H1 (cell line): ENCODE measurements around the gene NDUFB4. TPM values are rescaled to one million over a fixed set of nuclear protein-coding genes. Genes with fewer than 3 reads are reported as not detected.

Experiments
- CTCF ChIA-PET: fragments of 300-600 bp; sonication (Branson Sonifier 250); formaldehyde crosslinking; loops from one replicate; lab custom pipeline; 2021; ENCODE audit not compliant: partially characterized antibody; lab: Charles Lee
- POLR2A ChIA-PET: fragments of 300-600 bp; sonication (Branson Sonifier 250); formaldehyde crosslinking; loops from one replicate; lab custom pipeline; 2021; ENCODE audit warnings: inconsistent platforms; ENCODE audit not compliant: partially characterized antibody; lab: Charles Lee
- DNase-seq, 2 experiments: peaks; one replicate each; pipeline versions ENCODE4 v3.0.0 to v3.0.0-alpha.2; 2010 to 2022; ENCODE audit warnings: low spot score in 2 of 2, low read depth in 1 of 2, mixed read lengths in 1 of 2
- FAIRE-seq: peaks from 2 replicates; lab custom pipeline; 2011; peaks lifted over from hg19 to GRCh38; lab: Jason Lieb, UNC
- H2AFZ ChIP-seq: 2 replicates; pipeline ENCODE4 v1.8.1; 2012; ENCODE audit warnings: low read length, inconsistent platforms
- H2AK5ac ChIP-seq: 2 replicates; pipeline ENCODE4 v1.6.1; 2013; ENCODE audit warnings: low read depth, low read length
- H2BK120ac ChIP-seq: replicated peaks from 2 replicates; pipeline ENCODE3; 2013; ENCODE audit warnings: low read depth, low read length, inconsistent platforms
- H2BK12ac ChIP-seq: 2 replicates; pipeline ENCODE4 v1.6.1; 2013; ENCODE audit warnings: low read depth, low read length
- H2BK15ac ChIP-seq: 2 replicates; pipeline ENCODE4 v1.6.1; 2013; ENCODE audit warnings: low read length
- H2BK20ac ChIP-seq: 2 replicates; pipeline ENCODE4 v1.6.1; 2013; ENCODE audit warnings: low read length
- H2BK5ac ChIP-seq: 2 replicates; pipeline ENCODE4 v1.6.1; 2013; ENCODE audit warnings: low read depth, low read length
- H3K14ac ChIP-seq: 2 replicates; pipeline ENCODE4 v1.6.1; 2013; ENCODE audit warnings: inconsistent platforms; ENCODE audit not compliant: insufficient read length
- H3K18ac ChIP-seq: 2 replicates; pipeline ENCODE4 v1.6.1; 2013; ENCODE audit warnings: low read length; ENCODE audit errors: extremely low read depth
- H3K23ac ChIP-seq: 2 replicates; pipeline ENCODE4 v1.6.1; 2013; ENCODE audit warnings: inconsistent platforms; ENCODE audit not compliant: insufficient read length
- H3K23me2 ChIP-seq: 2 replicates; pipeline ENCODE4 v1.6.1; 2013; ENCODE audit warnings: low read depth, low read length
- H3K27ac ChIP-seq: 2 replicates; pipeline ENCODE4 v1.6.1; 2011; ENCODE audit warnings: low read depth, low read length, inconsistent platforms
- H3K27me3 ChIP-seq, 4 experiments: replicated peaks in 1 of 4; 1 replicate in 1 of 4; 2 replicates in 3 of 4; pipeline versions ENCODE4 v1.6.1 to v1.8.1; 2011 to 2013; ENCODE audit warnings: low read length in 3 of 4, mild to moderate bottlenecking in 3 of 4, inconsistent platforms in 2 of 4, mixed read lengths in 2 of 4, moderate library complexity in 1 of 4; ENCODE audit not compliant: control insufficient read depth in 3 of 4, insufficient read depth in 3 of 4; ENCODE audit errors: extremely low read depth in 1 of 4
- H3K36me3 ChIP-seq, 4 experiments: 2 replicates each; pipeline versions ENCODE4 v1.6.1 to v1.8.1; 2011 to 2013; ENCODE audit warnings: mild to moderate bottlenecking in 4 of 4, low read length in 3 of 4, moderate library complexity in 2 of 4, control low read depth in 1 of 4, inconsistent platforms in 1 of 4; ENCODE audit not compliant: insufficient read depth in 4 of 4, control insufficient read depth in 2 of 4
- H3K4ac ChIP-seq: replicated peaks from 2 replicates; pipeline ENCODE3; 2013; ENCODE audit warnings: low read length, low read depth, mixed read lengths, inconsistent platforms; ENCODE audit not compliant: insufficient read length
- H3K4me1 ChIP-seq, 4 experiments: replicated peaks in 1 of 4; 1 replicate in 1 of 4; 2 replicates in 3 of 4; pipeline versions ENCODE4 v1.6.1 to v1.8.1; 2011 to 2013; ENCODE audit warnings: low read length in 3 of 4, inconsistent platforms in 2 of 4, mixed read lengths in 1 of 4; ENCODE audit not compliant: insufficient read depth in 4 of 4, control insufficient read depth in 3 of 4
- H3K4me2 ChIP-seq, 2 experiments: 2 replicates each; pipeline versions ENCODE4 v1.6.1 to v1.8.1; 2011 to 2013; ENCODE audit warnings: low read depth in 2 of 2, low read length in 2 of 2, control low read depth in 1 of 2, inconsistent platforms in 1 of 2, mild to moderate bottlenecking in 1 of 2; ENCODE audit not compliant: insufficient read depth in 1 of 2
- H3K4me3 ChIP-seq, 4 experiments: fragments of 200-600, 300-600 bp in 1 of 4; sonication (generic), shearing (Covaris generic), sonication (Bioruptor Twin) in 1 of 4; 2 replicates each; pipeline versions ENCODE4 v1.5.1 to v1.8.1; 2011 to 2016; ENCODE audit warnings: low read length in 4 of 4, low read depth in 3 of 4, control low read depth in 2 of 4, inconsistent platforms in 2 of 4, mild to moderate bottlenecking in 2 of 4, mixed read lengths in 1 of 4, moderate library complexity in 1 of 4; ENCODE audit not compliant: insufficient read depth in 2 of 4; ENCODE audit errors: extremely low read depth in 1 of 4
- H3K56ac ChIP-seq: replicated peaks from 2 replicates; pipeline ENCODE3; 2013; ENCODE audit warnings: low read depth, mild to moderate bottlenecking, mixed read lengths, low read length, inconsistent platforms; ENCODE audit not compliant: insufficient read length
- H3K79me1 ChIP-seq: 2 replicates; pipeline ENCODE4 v1.6.1; 2013; ENCODE audit warnings: low read depth, low read length, control low read depth
- H3K79me2 ChIP-seq, 2 experiments: 2 replicates each; pipeline versions ENCODE4 v1.6.1 to v1.8.1; 2012 to 2013; ENCODE audit warnings: low read length in 2 of 2, mild to moderate bottlenecking in 2 of 2, inconsistent platforms in 1 of 2; ENCODE audit not compliant: insufficient read depth in 2 of 2, control insufficient read depth in 1 of 2
- H3K9ac ChIP-seq, 4 experiments: replicated peaks in 1 of 4; 1 replicate in 1 of 4; 2 replicates in 3 of 4; pipeline versions ENCODE4 v1.6.1 to v1.8.1; 2011 to 2013; ENCODE audit warnings: low read depth in 3 of 4, low read length in 3 of 4, control low read depth in 2 of 4, mild to moderate bottlenecking in 2 of 4, moderate library complexity in 2 of 4, inconsistent platforms in 1 of 4; ENCODE audit errors: extremely low read depth in 1 of 4
- H3K9me3 ChIP-seq, 2 experiments: 2 replicates each; pipeline versions ENCODE4 v1.6.1 to v1.8.1; 2012 to 2013; ENCODE audit warnings: mild to moderate bottlenecking in 2 of 2, moderate library complexity in 2 of 2, control low read depth in 1 of 2, inconsistent platforms in 1 of 2, low read depth in 1 of 2, low read length in 1 of 2, mixed read lengths in 1 of 2; ENCODE audit not compliant: insufficient read depth in 2 of 2
- H4K20me1 ChIP-seq, 2 experiments: replicated peaks in 1 of 2; 2 replicates each; pipeline versions ENCODE3 to v1.8.1; 2011 to 2013; ENCODE audit warnings: inconsistent platforms in 2 of 2, low read length in 2 of 2, mild to moderate bottlenecking in 1 of 2; ENCODE audit not compliant: insufficient read depth in 2 of 2, control insufficient read depth in 1 of 2
- H4K5ac ChIP-seq: 2 replicates; pipeline ENCODE4 v1.6.1; 2013; ENCODE audit warnings: low read length, low read depth, mixed read lengths, inconsistent platforms; ENCODE audit not compliant: insufficient read length
- H4K8ac ChIP-seq: 2 replicates; pipeline ENCODE4 v1.8.0; 2013; ENCODE audit warnings: mild to moderate bottlenecking, moderate library complexity, low read length, inconsistent platforms; ENCODE audit not compliant: insufficient read depth; ENCODE audit errors: extremely low read depth
- H4K91ac ChIP-seq: replicated peaks from 2 replicates; pipeline ENCODE3; 2013; ENCODE audit warnings: low read length, mixed read lengths, inconsistent platforms; ENCODE audit not compliant: insufficient read length
- CBX5 ChIP-seq: fragments of 300-800, 300-1000 bp; sonication (generic); IDR thresholded peaks from 2 replicates; pipeline ENCODE4 v1.7.1; 2016; ENCODE audit warnings: antibody characterized with exemption, low read length, low read depth
- CREB1 ChIP-seq: IDR thresholded peaks from 2 replicates; pipeline ENCODE4 v1.6.1; 2012; ENCODE audit warnings: inconsistent platforms
- E2F6 ChIP-seq: IDR thresholded peaks from 2 replicates; pipeline ENCODE4 v1.6.1; 2012; ENCODE audit warnings: inconsistent platforms
- HDAC2 ChIP-seq, 2 experiments: fragments of 300-600 bp in 1 of 2; sonication (generic) in 1 of 2; IDR thresholded peaks; 2 replicates each; pipeline ENCODE4 v1.6.1; 2011 to 2012; ENCODE audit warnings: low read depth in 2 of 2, low read length in 2 of 2, mild to moderate bottlenecking in 2 of 2, moderate library complexity in 2 of 2, borderline replicate concordance in 1 of 2, inconsistent platforms in 1 of 2
- JUN ChIP-seq: IDR thresholded peaks from 2 replicates; pipeline ENCODE4 v1.6.1; 2011; ENCODE audit warnings: low read depth, mild to moderate bottlenecking, improper control_type of control experiment, low read length
- KDM5A ChIP-seq: fragments of 200-600 bp; IDR thresholded peaks from 2 replicates; pipeline ENCODE4 v1.7.1; 2012; ENCODE audit warnings: mild to moderate bottlenecking, low read length, inconsistent platforms, mixed read lengths
- RNF2 ChIP-seq: fragments of 200-900, 300-1000 bp; sonication (generic); IDR thresholded peaks from 2 replicates; pipeline ENCODE4 v1.7.1; 2016; ENCODE audit warnings: borderline replicate concordance, low read depth, mild to moderate bottlenecking, antibody characterized with exemption, low read length; ENCODE audit not compliant: poor library complexity, severe bottlenecking; ENCODE audit errors: missing control alignments
- SIN3A ChIP-seq, 2 experiments: IDR thresholded peaks in 1 of 2; conservative IDR thresholded peaks in 1 of 2; 2 replicates each; pipeline ENCODE4 v1.6.1; 2011 to 2012; ENCODE audit warnings: low read length in 2 of 2, improper control_type of control experiment in 1 of 2, low read depth in 1 of 2, mild to moderate bottlenecking in 1 of 2
- SRF ChIP-seq: IDR thresholded peaks from 2 replicates; pipeline ENCODE4 v1.6.1; 2011; ENCODE audit warnings: mild to moderate bottlenecking, low read depth, low read length, moderate library complexity
- WGBS, 2 experiments: shearing (Covaris generic) in 1 of 2; methylation state at CpG; one replicate each; pipeline versions ENCODE4 v1.1.6 to v1.1.7; 2013 to 2015; ENCODE audit warnings: low lambda C conversion rate in 2 of 2, mixed read lengths in 2 of 2, inconsistent platforms in 1 of 2, low coverage in 1 of 2, missing lambda C conversion rate in 1 of 2; ENCODE audit not compliant: insufficient replicate concordance in 2 of 2, insufficient coverage in 1 of 2, insufficient read length in 1 of 2; ENCODE audit errors: extremely low coverage in 1 of 2, missing lambda C conversion rate in 1 of 2; 5-methylcytosine and 5-hydroxymethylcytosine counted together
- polyA plus RNA-seq, 7 experiments: library from polyadenylated mRNA; depleted of rRNA in 3 of 7; stranded (reverse) in 5 of 7; unstranded in 2 of 7; fragments of >200 nt in 5 of 7; fragments of 200-250 nt in 2 of 7; gene quantifications; 1 replicate in 5 of 7; 2 replicates in 1 of 7; 4 replicates in 1 of 7; pipeline versions ENCODE4 v1.2.1 to v1.2.3, GENCODE V29; 2011 to 2013; ENCODE audit warnings: missing spikeins in 2 of 7, mixed read lengths in 2 of 7
- total RNA-seq: library from RNA; stranded (reverse); fragmentation: NEBNext Ultra II Directional; extraction: Animal tissue kit (Norgen Biotek cat#: 25700); gene quantifications from 2 replicates; pipeline ENCODE4 v1.2.1, GENCODE V29; 2021

Gene NDUFB4
- total and polyA plus RNA-seq, 2 of the 8 experiments (the other 6 are each of a cell fraction or from before 2014, with no cell fraction given) = 184 to 382 TPM

DNA sequence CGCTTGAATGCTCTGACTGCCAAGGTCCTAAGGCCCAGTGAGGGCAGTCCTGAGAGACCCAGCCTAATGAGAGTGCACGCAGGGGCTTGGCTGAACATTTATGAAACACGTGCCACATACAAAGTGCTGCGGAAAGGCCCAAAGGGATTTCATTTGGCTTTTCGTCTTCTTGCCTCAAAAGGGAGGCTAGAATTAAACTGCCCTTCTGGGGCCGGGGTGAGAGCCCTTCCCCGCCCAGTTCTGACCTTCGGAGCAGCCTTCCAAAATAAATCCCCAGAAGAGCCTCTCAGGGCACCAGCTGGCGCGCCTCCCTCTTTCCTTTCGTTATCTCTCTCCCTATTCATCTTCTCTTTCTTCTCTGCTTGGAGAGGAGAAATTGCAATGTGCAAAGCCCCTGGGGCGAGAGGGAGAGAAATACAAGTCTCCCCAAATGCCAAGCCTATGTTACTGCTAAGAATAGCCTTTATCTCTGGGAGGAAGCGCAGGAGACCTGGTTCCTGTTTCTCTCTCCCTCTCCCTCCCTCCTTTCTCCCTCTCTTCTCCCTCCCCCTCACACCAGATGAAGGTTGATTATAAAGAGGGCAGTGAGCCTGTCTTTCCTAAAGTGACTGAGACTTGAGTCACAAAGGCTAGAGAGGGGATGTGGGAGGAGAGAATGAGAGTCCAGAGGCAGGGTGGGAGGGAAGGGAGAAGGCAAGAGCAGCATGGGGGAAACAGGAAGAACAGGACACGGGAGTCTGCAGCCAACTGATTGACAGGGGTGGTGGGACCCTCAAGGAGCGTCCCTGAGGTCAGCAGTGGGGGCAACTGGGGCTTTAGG, 36.7 kb upstream of the NDUFB4 start:
- H2AK5ac ChIP-seq = no peak overlapping the region
- FAIRE-seq = no peak
- H3K27me3 ChIP-seq = peaks cover 0 to 3% (median 0%) of the 10 kb centered on the region in 4 experiments; a peak in 2 of 7 replicates
- peak overlapping the region; percentile 14 for H4K91ac ChIP-seq
- H3K27ac ChIP-seq = 0 out of 2 replicates have a peak overlapping the region, but pooled peaks have one; percentile 22
- peak overlapping the region; percentile 52; the same call in 1 of the 2 replicates for H3K18ac ChIP-seq
- H2BK120ac ChIP-seq = no peak overlapping the region
- no peaks in the 10 kb centered on the region for H3K9me3 ChIP-seq
- H4K8ac ChIP-seq = no peak overlapping the region
- H4K20me1 ChIP-seq = no peaks in the 10 kb centered on the region
- DNase-seq = peak in 1 of 2 experiments; percentile 76
- no peak overlapping the region for H3K4ac ChIP-seq
- H3K36me3 ChIP-seq = no peaks in the 10 kb centered on the region
- peak overlapping the region; percentile 34; the same call in 1 of the 2 replicates for H2BK15ac ChIP-seq
- H4K5ac ChIP-seq = no peak overlapping the region
- H3K23ac ChIP-seq = no peak overlapping the region
- H3K9ac ChIP-seq = peak overlapping the region in 3 of 4 experiments; percentile 12 to 60 (median 46); a peak in 5 of 7 replicates
- ChIA-PET CTCF (interaction anchor here (0.6 to 7.2 kb wide), 39 partner anchors 8 to 832 kb away, joined by 3 to 130 read pairs (median 4); partner anchors contain the start of gene NDUFB4), POLR2A (interaction anchor here (0.6 to 4.2 kb wide), 13 partner anchors 8 to 1076 kb away, joined by 3 to 29 read pairs (median 4); partner anchors contain the start of genes FSTL1 and LRRC58)
- peak overlapping the region; percentile 73; the same call in 1 of the 2 replicates for H2AFZ ChIP-seq
- no peak overlapping the region for H3K56ac ChIP-seq
- no peaks in the 10 kb centered on the region for H3K79me2 ChIP-seq
- H3K4me1 ChIP-seq = peaks cover 4 to 13% (median 6%) of the 10 kb centered on the region in 4 experiments; a peak in 6 of 7 replicates
- H3K14ac ChIP-seq = no peak overlapping the region
- peak overlapping the region; percentile 57; the same call in 1 of the 2 replicates for H2BK5ac ChIP-seq
- H2BK12ac ChIP-seq = no peak overlapping the region
- peak overlapping the region; percentile 71 to 93 for H3K4me2 ChIP-seq
- 7% methylated on average over 14 of the region's 15 CpGs; no CpG with 5 or more reads in 1 of the 2 experiments for WGBS, 2 experiments
- H2BK20ac ChIP-seq = 0 out of 2 replicates have a peak overlapping the region, but pooled peaks have one; percentile 25
- peak overlapping the region; percentile 73 to 81 (median 76) for H3K4me3 ChIP-seq
- H3K79me1 ChIP-seq = no peaks in the 10 kb centered on the region
- peaks cover 6% of the 10 kb centered on the region for H3K23me2 ChIP-seq
- TF ChIP-seq KDM5A = no peak
- TF ChIP-seq CREB1 = no peak
- no peak for TF ChIP-seq RNF2
- TF ChIP-seq SIN3A (conservative IDR thresholded peaks at IDR 0.05 in 1 of 2, IDR thresholded peaks at IDR 0.05 in 1 of 2; ENCODE audit: low read depth in 1 of 2, low read length in 2 of 2) = peak in 1 of 2 experiments; percentile 56; a peak in 1 of 4 replicates
- TF ChIP-seq JUN = no peak
- no peak for TF ChIP-seq HDAC2 (IDR thresholded peaks at IDR 0.05; ENCODE audit: borderline replicate concordance in 1 of 2, low read depth in 2 of 2, low read length in 2 of 2)
- 0 out of 2 replicates have a peak, but pooled peaks have one; percentile 14 for TF ChIP-seq E2F6
- no peak for TF ChIP-seq SRF
- TF ChIP-seq CBX5 = no peak
